GM12878 (cell line): ENCODE results near the gene CD55.

Experiments used
- CEBPB ChIP-seq, 2 experiments: fragments of 150-350 bp in 1 of 2; IDR thresholded peaks; 2 replicates each; pipeline ENCODE4 v1.6.1; 2012 to 2014; ENCODE audit warnings: low read depth in 2 of 2, low read length in 2 of 2, borderline replicate concordance in 1 of 2, inconsistent platforms in 1 of 2
- CTCF ChIP-seq, 3 experiments: IDR thresholded peaks in 2 of 3; conservative IDR thresholded peaks in 1 of 3; 2 replicates each; pipeline ENCODE4 v1.5.1; 2011; ENCODE audit warnings: low read depth in 3 of 3, low read length in 3 of 3, mild to moderate bottlenecking in 3 of 3, control low read depth in 2 of 3, moderate library complexity in 2 of 3, inconsistent platforms in 1 of 3, mixed read lengths in 1 of 3; ENCODE audit not compliant: control insufficient read depth in 2 of 3, insufficient read depth in 1 of 3; ENCODE audit errors: extremely low read depth in 1 of 3
- ELK1 ChIP-seq: IDR thresholded peaks from 2 replicates; pipeline ENCODE4 v1.6.1; 2012; ENCODE audit warnings: low read depth, low read length, improper control_type of control experiment
- EZH2 ChIP-seq: IDR thresholded peaks from 2 replicates; pipeline ENCODE4 v1.6.1; 2012; ENCODE audit warnings: low read depth, mild to moderate bottlenecking, control low read depth, inconsistent platforms, low read length, borderline replicate concordance; ENCODE audit not compliant: control insufficient read depth
- GABPA ChIP-seq: IDR thresholded peaks from 2 replicates; pipeline ENCODE4 v1.6.1; 2014; ENCODE audit warnings: antibody characterized with exemption, low read depth, mild to moderate bottlenecking, inconsistent platforms
- RAD21 ChIP-seq: IDR thresholded peaks from 2 replicates; pipeline ENCODE4 v1.6.1; 2011; ENCODE audit warnings: mild to moderate bottlenecking, low read depth, low read length, moderate library complexity; ENCODE audit not compliant: insufficient read depth
- SP1 ChIP-seq: IDR thresholded peaks from one replicate; pipeline ENCODE4 v1.6.1; 2011; ENCODE audit warnings: low read depth, low read length
- YY1 ChIP-seq: IDR thresholded peaks from 2 replicates; pipeline ENCODE4 v1.6.1; 2011; ENCODE audit warnings: low read depth, mild to moderate bottlenecking, low read length
- ZBTB33 ChIP-seq: fragments of 450-650 bp; IDR thresholded peaks from 2 replicates; pipeline ENCODE4 v1.6.1; 2017; ENCODE audit warnings: mild to moderate bottlenecking
- TF ChIP-seq, protein P1 (sequence below): fragments of 450-650 bp; IDR thresholded peaks from 2 replicates; pipeline ENCODE4 v1.6.1; 2017; ENCODE audit warnings: mild to moderate bottlenecking, moderate library complexity

DNA sequence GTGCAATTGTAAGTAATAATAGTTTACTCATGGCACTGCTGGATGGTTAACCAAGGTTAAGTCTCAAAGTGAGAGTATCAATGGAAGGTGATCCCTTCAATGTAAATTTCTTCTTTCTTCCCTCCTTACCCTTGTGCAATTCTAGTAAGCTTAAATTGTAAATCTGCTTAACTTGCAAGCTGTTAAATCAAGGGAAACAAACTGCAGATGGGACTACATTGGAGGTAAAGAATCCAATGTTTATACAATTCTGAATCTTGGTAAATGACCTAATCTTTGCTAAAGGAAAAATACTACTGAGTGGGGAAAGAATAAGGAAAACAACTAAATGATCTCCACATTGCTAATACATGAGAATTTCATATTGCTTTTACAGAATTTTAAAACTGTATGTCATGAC lies 6.7 kb upstream of the CD55 start:
- TF ChIP-seq CTCF (IDR thresholded peaks at IDR 0.05 in 2 of 3, conservative IDR thresholded peaks at IDR 0.05 in 1 of 3; ENCODE audit: control insufficient read depth in 2 of 3, extremely low read depth in 1 of 3, insufficient read depth in 1 of 3, low read depth in 3 of 3, low read length in 3 of 3) = no peak
- no peak for TF ChIP-seq YY1
- TF ChIP-seq, protein P1, sequence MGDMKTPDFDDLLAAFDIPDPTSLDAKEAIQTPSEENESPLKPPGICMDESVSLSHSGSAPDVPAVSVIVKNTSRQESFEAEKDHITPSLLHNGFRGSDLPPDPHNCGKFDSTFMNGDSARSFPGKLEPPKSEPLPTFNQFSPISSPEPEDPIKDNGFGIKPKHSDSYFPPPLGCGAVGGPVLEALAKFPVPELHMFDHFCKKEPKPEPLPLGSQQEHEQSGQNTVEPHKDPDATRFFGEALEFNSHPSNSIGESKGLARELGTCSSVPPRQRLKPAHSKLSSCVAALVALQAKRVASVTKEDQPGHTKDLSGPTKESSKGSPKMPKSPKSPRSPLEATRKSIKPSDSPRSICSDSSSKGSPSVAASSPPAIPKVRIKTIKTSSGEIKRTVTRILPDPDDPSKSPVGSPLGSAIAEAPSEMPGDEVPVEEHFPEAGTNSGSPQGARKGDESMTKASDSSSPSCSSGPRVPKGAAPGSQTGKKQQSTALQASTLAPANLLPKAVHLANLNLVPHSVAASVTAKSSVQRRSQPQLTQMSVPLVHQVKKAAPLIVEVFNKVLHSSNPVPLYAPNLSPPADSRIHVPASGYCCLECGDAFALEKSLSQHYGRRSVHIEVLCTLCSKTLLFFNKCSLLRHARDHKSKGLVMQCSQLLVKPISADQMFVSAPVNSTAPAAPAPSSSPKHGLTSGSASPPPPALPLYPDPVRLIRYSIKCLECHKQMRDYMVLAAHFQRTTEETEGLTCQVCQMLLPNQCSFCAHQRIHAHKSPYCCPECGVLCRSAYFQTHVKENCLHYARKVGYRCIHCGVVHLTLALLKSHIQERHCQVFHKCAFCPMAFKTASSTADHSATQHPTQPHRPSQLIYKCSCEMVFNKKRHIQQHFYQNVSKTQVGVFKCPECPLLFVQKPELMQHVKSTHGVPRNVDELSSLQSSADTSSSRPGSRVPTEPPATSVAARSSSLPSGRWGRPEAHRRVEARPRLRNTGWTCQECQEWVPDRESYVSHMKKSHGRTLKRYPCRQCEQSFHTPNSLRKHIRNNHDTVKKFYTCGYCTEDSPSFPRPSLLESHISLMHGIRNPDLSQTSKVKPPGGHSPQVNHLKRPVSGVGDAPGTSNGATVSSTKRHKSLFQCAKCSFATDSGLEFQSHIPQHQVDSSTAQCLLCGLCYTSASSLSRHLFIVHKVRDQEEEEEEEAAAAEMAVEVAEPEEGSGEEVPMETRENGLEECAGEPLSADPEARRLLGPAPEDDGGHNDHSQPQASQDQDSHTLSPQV = no peak
- TF ChIP-seq EZH2 = no peak
- no peak for TF ChIP-seq ZBTB33
- no peak for TF ChIP-seq ELK1
- no peak for TF ChIP-seq SP1
- no peak for TF ChIP-seq RAD21
- no peak for TF ChIP-seq CEBPB (IDR thresholded peaks at IDR 0.05; ENCODE audit: borderline replicate concordance in 1 of 2, low read depth in 2 of 2, low read length in 2 of 2)
- no peak for TF ChIP-seq GABPA
